ENCODE data around the gene TMEM132D.

- TF ChIP-seq EZH2 (IDR thresholded peaks at IDR 0.05; ENCODE audit: insufficient read depth, poor library complexity, severe bottlenecking) (no peak), EZH2phosphoT487 (IDR thresholded peaks at IDR 0.05; ENCODE audit: insufficient read depth, low read depth) (no peak)
Measured at GRCh38 chr12:129559776-129560175, 344.0 kb downstream of the TMEM132D start.

Measured in GM23248 (cell line).